ENCODE data around the gene RTN4RL1.
A peak's percentile ranks its signal among the peaks of the same experiment; 100 is the strongest.

Gene RTN4RL1

DNA sequence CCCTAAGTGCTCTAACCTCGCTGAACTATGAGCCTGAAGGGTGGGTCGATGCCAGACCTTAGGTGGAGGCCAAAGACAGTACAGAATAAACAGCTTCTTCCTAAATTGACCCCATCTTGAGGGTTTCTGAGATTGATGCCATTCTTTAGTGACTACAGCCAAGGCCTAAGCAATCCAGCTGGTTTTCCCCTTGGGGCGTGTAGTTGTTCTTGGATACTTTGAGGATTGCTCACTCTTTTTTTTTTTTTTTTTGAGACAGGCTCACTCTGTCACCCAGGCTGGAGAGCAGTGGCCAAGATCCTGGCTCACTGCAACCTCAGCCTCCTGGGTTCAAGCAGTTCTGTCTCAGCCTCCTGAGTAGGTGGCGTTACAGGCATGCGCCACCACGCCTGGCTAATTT is 18.7 kb upstream of the RTN4RL1 start:
- FAIRE-seq = no peak

DNA sequence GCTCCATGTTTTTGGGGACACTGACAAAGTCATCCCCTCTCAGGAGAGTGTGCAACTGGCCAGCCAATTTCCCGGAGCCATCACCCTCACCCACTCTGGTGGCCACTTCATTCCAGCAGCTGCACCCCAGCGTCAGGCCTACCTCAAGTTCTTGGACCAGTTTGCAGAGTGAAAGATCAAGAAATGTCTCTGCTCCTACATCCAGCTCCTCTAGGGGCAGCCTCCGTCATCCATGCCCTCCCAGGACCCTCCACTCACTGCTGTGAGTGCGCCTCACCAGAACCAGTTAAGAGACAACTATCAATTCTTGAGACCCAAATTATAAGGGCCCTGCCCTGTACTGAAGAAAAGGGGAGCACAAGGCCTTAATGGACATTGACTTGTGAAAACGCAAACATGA is 17.8 kb upstream of the RTN4RL1 start:
- no peak for FAIRE-seq

DNA sequence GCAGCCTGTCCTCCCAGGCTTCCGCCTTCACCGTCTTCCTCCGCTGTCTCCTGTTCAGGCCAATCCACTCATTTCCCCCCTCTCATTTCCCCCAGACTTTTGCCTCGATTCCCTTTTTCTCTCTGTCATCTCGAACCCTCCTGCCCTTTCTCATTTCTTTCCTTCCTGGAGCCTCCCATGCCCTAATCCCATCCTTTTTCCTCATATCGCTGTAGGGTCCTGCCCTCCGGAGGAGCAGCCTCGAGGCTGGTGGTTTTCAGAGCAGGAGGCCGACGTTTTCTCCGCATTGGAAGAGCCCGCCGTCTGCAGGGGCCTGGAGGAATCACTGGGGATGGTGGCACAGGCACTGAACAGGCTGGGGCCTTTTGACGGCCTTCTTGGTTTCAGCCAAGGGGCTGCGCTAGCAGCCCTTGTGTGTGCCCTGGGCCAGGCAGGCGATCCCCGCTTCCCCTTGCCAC is 17.3 kb upstream of the RTN4RL1 start:
- no peak for FAIRE-seq

DNA sequence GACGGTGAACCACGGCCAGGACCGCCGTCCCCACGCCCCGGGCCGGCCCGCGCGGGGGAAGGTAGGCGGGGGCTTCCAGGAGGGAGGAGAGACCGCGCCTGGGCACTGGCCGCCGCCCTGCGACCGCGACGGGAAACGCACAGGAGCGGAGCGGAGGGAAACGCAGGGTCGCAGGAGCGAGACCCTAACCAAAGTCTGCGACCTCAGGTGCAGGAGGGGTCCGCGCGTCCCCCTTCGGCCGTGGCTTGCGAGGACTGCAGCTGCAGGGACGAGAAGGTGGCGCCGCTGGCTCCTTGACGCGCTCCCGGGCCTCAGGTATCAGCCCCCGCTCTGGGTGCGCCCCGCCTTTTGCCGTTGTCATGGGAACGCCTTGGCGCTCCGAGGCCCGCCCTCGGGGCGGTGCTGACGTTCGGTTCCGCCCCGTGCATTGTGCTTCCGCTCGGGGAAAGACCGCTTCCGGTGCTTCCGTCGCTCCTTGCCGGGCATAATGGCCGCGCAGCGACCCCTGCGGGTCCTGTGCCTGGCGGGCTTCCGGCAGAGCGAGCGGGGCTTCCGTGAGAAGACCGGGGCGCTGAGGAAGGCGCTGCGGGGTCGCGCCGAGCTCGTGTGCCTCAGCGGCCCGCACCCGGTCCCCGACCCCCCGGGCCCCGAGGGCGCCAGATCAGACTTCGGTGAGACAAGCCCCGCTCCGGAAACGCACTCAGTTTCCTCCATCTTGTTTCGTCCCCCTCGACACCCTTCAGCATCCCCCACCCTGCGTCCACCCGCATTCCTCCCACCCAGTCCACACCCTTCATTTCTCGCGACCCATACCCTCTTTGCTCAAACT is 16.6 kb upstream of the RTN4RL1 start, which contains the start of gene OVCA2:
Gene OVCA2 (plus strand): TSS at position 462 of the 829 bp plus-strand sequence. CDS start 26 bp downstream, at position 488.
- peak; percentile 38 for FAIRE-seq

DNA sequence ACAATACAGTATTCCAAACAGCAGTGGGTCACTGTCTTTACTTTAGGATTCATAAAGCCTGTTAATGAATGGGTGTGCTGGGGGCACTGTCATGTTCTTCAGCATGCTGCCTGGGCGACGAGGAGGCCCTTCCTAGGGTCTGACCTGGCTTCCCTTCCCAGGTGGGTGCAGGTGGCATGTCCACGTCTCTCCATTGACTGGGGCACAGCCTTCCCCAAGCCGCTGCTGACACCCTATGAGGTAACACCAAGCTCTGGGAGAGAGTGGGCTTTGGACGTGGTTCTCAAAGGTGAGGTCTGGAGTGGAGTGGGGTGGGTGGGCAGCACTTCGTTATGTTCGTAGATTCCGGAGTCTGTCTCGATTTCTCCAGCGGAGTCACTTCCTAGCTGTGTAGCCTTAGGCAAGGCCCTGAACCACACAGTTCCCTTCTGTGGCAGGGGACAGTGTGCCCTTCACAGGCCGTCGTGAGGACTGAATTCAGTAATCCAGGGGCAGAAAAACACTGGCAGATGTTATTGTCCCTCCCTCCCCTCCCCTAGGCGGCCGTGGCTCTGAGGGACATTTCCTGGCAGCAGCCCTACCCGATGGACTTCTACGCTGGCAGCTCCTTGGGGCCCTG is 15.9 kb upstream of the RTN4RL1 start:
- FAIRE-seq = no peak

DNA sequence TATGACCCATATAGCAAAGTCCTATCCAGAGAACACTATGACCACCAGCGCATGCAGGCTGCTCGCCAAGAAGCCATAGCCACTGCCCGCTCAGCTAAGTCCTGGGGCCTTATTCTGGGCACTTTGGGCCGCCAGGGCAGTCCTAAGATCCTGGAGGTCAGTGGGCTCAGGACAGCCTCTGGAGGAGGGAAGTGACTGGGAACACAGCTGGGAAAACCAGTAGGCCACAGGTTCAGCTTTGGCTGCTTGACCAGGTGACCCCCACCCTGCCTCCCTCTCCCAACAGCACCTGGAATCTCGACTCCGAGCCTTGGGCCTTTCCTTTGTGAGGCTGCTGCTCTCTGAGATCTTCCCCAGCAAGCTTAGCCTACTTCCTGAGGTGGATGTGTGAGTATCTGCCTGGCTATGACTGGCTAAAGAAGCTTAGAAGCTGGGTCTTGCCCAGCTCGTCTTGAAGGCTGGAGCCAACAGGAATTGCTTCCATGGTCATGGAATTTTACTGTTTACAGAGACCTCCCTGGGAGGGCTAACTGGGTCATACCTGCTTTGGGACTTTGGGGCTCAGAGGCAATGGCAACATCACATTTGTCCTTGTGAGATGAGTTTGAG is 15.2 kb upstream of the RTN4RL1 start:
- no peak for FAIRE-seq

DNA sequence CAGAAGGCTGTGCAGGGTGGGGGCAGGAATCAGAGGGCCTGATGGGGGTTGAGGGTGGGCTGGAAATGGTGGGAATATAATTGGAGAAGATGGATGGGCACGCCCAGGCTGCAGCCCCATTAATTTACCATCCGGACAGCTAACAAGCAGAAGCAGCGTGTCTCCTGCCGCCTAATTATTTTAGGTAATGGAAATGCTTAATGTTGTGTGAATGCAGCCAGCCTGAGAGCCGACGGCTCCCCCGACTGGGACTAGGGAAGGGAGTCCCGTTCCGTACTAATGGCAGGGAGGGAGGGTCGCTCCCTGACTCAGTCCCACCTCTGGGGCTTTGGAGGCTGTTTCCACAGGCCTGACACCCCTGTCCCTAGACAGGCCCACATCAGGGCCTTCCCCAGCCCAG is 12.0 kb upstream of the RTN4RL1 start:
- FAIRE-seq = no peak

DNA sequence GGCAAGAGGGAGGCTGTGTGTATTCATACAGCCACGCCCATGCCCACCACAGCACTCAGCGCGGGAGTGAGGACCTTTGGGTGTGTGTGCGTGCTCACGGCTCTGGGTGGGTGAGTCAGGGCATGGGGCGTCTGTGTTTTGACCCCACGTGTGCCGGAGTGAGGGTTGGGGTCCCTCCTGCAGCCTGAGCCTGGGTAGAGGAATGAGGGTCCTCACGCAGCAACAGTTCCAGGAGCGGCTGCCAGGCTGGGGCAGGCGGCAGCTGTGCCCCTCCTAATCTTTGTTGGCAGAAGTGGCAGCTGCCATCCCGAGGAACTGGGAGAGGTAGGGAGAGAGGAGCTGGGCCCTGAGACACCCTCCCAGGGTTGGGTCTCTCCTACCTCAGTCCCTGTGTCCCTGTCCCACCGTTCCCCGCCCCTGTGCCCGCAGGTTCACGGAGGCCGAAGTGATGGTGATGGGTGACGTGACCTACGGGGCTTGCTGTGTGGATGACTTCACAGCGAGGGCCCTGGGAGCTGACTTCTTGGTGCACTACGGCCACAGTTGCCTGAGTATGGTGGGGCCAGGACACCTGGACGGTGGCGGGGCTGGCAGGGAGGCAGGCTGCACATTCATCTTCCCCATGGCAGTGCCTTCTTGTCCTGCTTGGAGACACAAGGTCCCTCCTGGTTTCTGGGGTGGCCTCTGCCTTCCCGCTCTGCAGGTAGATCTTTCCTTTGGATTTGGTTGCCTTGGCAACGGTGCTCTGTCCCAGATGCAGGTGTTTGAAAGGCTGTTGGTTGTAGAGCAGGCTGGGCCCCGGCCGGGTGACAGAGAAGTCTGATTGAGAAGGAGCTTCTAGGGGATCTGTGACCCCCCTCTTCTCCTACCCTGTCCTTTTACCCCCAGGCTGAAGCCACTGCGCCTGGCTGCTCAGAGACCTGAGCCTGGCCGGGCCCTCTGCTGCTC is 10.7 kb upstream of the RTN4RL1 start:
- FAIRE-seq = no peak

DNA sequence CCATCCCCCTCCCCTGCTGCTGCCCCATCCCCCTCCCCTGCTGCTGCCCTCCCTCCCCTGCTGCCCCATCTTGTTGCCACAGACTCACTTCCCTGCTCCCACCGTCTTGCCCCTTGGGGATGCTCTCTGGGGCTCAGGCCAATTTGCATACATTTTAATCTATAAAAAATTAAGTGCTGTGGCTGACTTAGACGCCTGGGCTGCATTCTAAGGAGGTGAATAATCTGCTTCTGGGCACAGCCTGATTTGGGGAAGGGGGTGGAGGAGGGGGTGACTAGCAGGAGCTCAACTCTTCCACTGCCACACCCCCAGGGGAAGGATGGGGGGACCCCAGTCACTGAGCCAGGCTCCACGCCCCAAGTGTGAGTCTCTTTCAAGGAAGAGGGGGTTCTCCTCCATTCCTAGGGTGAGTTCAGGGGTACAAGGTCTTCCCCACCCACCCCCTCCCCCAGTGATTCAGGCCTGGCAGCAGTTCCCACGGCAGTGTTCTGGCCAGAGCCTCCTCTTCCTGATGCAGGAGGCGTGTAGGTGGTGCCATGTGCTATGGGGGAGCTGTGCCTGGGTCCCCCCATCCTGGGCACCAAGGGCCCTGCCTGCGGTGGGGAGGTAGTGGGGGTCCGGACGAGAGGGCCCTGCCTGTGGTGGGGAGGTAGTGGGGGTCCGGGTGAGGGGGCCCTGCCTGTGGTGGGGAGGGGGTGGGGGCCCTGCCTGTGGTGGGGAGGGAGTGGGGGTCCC is 9.8 kb upstream of the RTN4RL1 start:
- FAIRE-seq = no peak

DNA sequence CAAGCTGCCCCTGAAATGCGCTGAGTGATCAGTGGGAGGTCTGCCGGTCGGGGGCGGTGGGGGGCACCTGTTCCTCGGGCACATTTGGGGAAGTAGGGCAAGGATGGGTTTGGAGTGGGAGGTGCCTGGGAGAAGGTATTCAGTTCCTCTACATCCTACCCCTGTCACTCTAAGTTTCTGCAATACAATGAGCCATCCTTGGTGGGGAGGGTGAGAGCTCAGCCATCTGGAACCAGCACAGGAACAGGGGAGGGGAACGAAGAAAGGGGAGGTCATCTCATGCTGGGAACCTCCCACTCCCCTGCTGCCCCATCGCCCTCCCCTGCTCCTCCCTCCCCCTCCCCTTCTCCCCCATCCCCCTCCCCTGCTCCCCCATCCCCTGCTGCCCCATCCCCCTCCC is 9.0 kb upstream of the RTN4RL1 start:
- no peak for FAIRE-seq

DNA sequence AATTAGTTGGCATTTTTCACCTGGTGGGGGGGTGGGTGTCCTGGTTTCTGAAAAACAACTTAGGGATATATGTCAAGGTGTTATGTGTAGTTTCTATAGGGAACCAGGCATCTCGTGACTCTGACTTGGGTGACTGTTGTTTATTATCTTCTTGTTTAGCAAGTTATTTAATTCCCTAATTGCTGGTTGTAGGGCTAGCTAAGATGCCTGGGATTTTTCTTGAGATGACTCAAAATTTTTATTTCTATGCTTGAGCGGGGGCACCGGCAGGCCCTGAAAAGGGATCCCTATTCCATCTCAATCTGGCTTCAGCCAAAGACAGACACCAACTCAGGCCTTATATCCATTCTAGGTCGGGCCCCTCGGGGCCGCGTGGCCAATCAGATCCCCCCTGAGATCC is 8.0 kb upstream of the RTN4RL1 start:
- FAIRE-seq = no peak

DNA sequence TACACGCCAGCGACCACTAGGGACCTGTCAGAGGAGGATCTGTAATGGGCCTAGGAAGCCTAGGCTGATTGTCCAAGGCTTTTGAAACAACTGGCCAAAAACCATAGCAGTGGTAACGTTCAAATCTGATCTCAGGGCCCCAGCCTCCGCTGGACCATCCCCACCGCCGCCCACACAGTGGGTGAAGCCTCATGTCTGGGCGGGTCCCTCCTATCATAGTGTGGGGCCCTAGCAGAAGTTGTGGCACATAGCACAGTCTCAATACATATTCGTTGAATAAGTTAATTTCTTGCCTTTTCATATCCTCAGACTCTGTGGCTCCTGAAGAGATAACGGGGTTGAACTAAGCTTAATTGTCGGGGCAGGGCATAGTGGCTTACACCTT is 5.6 kb upstream of the RTN4RL1 start:
- FAIRE-seq = no peak

DNA sequence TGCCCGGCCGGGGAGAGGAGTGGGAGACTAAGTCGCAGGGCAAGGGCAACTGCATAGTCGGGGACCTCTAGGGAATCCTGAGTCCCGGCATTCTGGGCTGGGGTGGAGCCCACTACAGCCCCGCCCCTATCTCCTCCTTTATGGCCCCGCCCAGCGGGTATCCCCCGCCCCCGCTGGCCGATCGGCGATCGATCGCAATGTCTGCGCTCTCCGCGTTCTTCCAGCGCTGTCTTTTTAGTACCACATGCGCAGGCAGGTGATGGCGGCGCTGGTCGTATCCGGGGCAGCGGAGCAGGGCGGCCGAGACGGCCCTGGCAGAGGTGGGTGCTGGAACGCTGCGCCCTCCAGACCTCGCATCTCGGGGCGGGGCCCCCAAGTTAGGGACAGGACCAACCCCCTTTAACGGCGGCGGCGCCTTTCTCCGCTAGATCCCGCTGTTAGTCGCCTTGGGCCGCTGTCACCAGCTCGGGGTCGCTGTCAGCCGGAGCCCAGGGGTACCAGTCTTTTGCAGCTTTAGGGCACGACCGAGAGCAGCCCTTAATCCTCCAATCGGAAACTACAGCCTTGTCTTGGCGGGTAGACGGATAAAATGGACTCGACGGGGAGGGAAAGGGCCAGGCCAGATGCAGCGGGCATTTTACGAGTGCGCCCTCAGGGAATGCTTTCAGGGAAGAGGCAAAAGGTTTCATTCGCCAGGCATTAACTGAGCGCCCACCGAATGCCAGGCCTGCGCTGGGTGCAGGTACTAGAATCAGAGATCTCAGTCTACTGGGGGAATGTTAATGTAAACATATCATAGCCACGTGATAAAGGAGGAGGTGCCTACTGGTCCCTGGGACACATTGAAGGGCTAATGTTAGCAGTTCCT is 5.0 kb upstream of the RTN4RL1 start, which contains the start of gene DPH1:
Gene DPH1 (plus strand): TSS at position 243 of the 868 bp plus-strand sequence. CDS start 17 bp downstream, at position 260.
- peak; percentile 82 for FAIRE-seq

DNA sequence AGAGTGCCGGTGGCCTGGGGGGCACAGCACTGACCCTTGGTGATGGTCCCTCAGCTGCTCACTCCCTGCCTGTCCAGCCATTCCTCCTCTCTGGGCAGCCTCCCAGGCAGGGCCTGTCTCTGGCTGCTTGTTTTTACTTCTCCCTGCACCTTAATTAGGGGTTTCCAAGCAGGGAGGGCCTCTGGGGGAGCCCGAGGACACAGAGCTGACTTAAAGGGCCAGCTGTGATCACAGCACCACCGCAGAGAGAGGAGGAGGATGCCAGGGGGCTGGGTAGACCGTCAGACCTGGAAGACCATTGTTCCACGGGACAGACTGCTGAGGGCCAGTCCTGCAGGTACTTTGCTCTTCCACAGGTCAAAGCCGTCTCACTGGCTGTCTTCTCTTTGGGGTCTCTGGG is 3.6 kb upstream of the RTN4RL1 start:
- no peak for FAIRE-seq

DNA sequence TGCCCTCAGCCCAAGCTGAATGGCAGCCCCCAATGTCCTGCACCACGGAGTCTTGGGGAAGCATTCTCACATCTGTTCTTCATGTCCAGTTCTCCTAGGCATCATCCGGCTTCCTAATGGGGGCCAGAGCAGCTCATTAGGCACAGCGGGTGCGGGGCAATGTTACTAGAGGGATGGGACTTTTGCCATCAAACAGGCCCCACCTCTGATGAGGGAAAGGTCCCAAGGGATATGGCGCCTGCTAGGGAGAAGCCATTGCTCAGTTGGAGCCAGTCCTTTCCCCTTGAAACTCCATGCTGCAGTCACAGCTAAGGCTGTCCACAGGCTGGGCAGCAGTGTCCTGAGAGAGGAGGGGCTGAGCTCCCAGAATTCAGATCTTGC is 3.1 kb upstream of the RTN4RL1 start:
- no peak for FAIRE-seq

DNA sequence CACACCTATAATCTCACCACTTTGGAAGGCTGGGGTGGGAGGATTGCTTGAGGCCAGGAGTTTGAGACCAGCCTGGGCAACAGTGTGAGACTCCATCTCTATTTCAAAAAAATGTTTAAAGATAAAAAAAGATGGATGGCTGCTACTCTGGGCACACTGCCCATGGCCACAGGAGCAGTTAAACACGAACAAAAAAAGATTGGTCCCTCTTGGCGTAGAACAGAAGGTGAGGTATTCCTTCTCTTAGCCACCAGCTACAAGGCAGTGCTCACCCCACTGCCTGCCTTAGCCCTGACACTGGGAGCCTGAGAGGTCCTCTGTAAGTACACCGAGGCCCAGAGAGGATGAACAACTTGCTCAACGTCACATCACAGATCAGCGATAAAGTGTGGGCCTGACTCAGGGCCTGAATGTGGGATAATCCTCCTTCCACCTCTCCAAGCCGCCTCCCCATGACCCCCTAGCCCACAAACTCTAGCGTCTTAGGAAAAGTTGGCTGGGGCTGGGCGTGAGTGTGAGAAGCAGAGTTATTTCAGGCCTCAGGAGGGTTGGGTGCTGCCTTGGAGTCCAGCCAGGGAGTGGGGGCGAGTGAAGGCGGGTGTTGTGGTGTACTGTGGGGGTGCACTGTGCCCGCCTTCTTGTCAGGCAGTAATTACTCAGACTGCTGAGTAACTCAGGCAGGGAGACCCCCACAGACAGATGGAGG is 2.5 kb upstream of the RTN4RL1 start:
- FAIRE-seq = no peak

DNA sequence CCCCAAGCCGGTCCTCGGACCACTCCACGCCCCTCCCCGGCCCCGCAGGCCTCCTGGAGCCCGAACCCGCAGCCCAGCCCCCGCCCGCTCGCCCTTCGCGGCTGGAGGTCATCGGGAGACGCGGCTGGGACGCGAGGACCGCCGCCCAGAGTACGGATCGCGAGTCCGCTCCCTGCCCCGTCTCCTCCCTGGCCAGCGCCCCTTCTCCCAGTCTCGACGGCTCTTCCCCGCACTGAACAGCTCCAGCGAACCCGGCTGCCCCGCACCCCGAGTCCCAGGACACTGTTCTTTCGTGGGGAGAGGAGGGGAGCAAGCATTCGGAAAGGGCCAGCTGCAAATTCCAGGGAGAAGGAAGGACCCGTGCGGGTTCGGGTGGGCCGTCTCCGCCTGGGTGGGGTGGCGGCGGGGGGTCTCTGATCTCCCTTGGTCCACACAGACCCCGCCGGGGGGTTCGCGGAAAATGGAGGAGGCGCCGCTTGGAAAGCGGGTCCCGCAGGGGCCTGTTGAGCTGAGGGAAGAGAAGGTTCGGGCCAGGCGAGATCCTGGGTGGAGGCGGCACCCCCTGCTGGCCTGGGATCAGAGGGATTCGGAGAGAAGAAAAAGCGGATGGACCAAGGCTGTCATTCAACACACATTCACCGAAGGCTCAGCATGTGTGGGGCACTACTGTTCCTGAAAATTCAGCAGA is 632 bp upstream of the RTN4RL1 start:
- no peak for FAIRE-seq

DNA sequence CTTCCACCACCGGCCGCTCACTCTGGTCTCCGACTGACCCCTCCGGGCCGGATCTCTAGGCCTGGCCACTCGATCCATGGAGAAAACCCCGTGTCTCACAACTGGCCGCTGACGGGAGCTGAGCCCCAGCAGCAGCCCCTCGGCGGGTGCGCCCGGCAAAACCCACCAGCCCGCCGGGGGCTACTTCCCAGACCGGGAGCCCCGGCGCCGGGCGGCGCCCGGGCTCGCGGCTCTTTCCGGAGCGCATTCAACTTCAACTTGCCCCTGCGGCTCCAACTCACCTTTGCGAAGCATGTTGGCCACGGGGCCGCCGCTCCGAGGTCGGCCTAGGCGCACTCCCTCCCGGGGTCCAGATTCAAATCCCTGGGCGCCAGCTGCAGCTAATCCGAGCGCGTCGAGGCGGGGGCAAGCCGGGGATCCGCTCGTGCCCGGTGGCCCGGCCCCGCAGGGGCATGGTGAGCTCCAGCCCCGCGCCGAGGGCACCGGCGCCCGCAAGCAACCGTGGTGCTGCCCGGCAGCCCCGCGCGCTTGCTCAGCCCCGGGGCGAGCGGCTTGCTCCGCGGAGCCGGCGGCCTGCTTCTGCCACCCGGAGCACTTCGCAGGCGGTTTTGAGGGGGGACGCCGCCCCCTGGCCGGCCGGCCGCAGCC is 438 bp downstream of the RTN4RL1 start:
- no peak for FAIRE-seq

All from TTC549 (cell line).